A549 (cell line): ENCODE measurements around the gene PBRM1. TPM values are rescaled to one million over a fixed set of nuclear protein-coding genes. Genes with fewer than 3 reads are reported as not detected.
"Not testable (repeated sequence)": the region's sequence is repeated elsewhere in the genome, so short reads cannot be mapped to it uniquely, and the experiment has no call there.

ENCODE experiments used
- ATAC-seq, 2 experiments: fragments of 200-7000 bp in 1 of 2; fragments of >200 bp in 1 of 2; cut with Nextera tagmentation in 1 of 2; cut with Tn5 transposase in 1 of 2; 3 replicates each; pipeline versions ENCODE4 v1.8.0 to v1.9.1; 2018 to 2020; ENCODE audit warnings: mild to moderate bottlenecking in 1 of 2, moderate library complexity in 1 of 2
- CTCF ChIA-PET: fragments of 300-600 bp; sonication (Branson Sonifier 250); formaldehyde crosslinking; extraction: SDS; loops from one replicate; lab custom pipeline; 2021; ENCODE audit warnings: antibody characterized with exemption, inconsistent platforms; lab: Yijun Ruan, JAX
- POLR2A ChIA-PET: fragments of 350-600 bp; formaldehyde crosslinking; extraction: SDS; loops from one replicate; lab custom pipeline; 2021; ENCODE audit warnings: antibody characterized with exemption, inconsistent platforms; lab: Yijun Ruan, JAX
- DNase-seq, 2 experiments: peaks; one replicate each; pipeline versions ENCODE4 v3.0.0 to v3.0.0-alpha.2; 2011 to 2016; ENCODE audit warnings: low read depth in 1 of 2, low spot score in 1 of 2
- FAIRE-seq: peaks from 2 replicates; lab custom pipeline; 2011; peaks lifted over from hg19 to GRCh38; lab: Jason Lieb, UNC
- H3K27ac ChIP-seq, 2 experiments: fragments of >200 bp; sonication (Bioruptor Twin); formaldehyde crosslinking; 3 replicates each; pipeline ENCODE4 v1.5.1; 2016 to 2017
- H3K4me1 ChIP-seq: fragments of >200 bp; sonication (Bioruptor Twin); formaldehyde crosslinking; 3 replicates; pipeline ENCODE4 v1.6.1; 2016
- H3K4me2 ChIP-seq: fragments of >200 bp; sonication (Bioruptor Twin); formaldehyde crosslinking; 3 replicates; pipeline ENCODE4 v1.6.1; 2016
- H3K4me3 ChIP-seq: fragments of >200 bp; sonication (Bioruptor Twin); formaldehyde crosslinking; 3 replicates; pipeline ENCODE4 v1.5.1; 2016
- H3K9me3 ChIP-seq: fragments of >200 bp; sonication (Bioruptor Twin); formaldehyde crosslinking; 3 replicates; pipeline ENCODE4 v1.6.1; 2016
- CHD2 ChIP-seq: fragments of 150-350 bp; IDR thresholded peaks from 2 replicates; pipeline ENCODE4 v1.6.1; 2014; ENCODE audit warnings: low read length; ENCODE audit not compliant: partially characterized antibody
- EHMT2 ChIP-seq: fragments of 200-600 bp; sonication (generic); IDR thresholded peaks from 2 replicates; pipeline ENCODE4 v1.6.1; 2016; ENCODE audit warnings: antibody characterized with exemption, low read depth, mild to moderate bottlenecking, moderate library complexity
- GATA3 ChIP-seq: IDR thresholded peaks from 2 replicates; pipeline ENCODE4 v1.6.1; 2012; ENCODE audit warnings: borderline replicate concordance
- HMGXB4 ChIP-seq: fragments of 250-450 bp; sonication (Bioruptor Pico); IDR thresholded peaks from 2 replicates; pipeline ENCODE4 v1.5.0; 2021; ENCODE audit warnings: mild to moderate bottlenecking, moderate library complexity, borderline replicate concordance
- MAFK ChIP-seq: fragments of 450-650 bp; IDR thresholded peaks from 2 replicates; pipeline ENCODE4 v1.6.1; 2014; ENCODE audit not compliant: partially characterized antibody
- MAZ ChIP-seq: fragments of 150-350 bp; IDR thresholded peaks from 2 replicates; pipeline ENCODE4 v1.6.1; 2014; ENCODE audit warnings: antibody characterized with exemption, low read depth, low read length, borderline replicate concordance
- RARB ChIP-seq: fragments of 250-450 bp; sonication (Bioruptor Pico); IDR thresholded peaks from 2 replicates; pipeline ENCODE4 v1.8.0; 2021; ENCODE audit warnings: mild to moderate bottlenecking, moderate library complexity
- SMC3 ChIP-seq: fragments of >200 bp; sonication (Bioruptor Twin); formaldehyde crosslinking; IDR thresholded peaks from 3 replicates; pipeline ENCODE4 v1.6.1; 2018; ENCODE audit warnings: inconsistent platforms
- USF2 ChIP-seq: fragments of 450-650 bp; IDR thresholded peaks from 2 replicates; pipeline ENCODE4 v1.6.1; 2014; ENCODE audit warnings: antibody characterized with exemption
- ZSCAN20 ChIP-seq: fragments of 250-450 bp; sonication (Bioruptor Pico); IDR thresholded peaks from 2 replicates; pipeline ENCODE4 v1.8.0; 2022; ENCODE audit warnings: mild to moderate bottlenecking, moderate library complexity
- WGBS: methylation state at CpG from one replicate; pipeline ENCODE4 v1.1.6; 2017; ENCODE audit errors: missing lambda C conversion rate; 5-methylcytosine and 5-hydroxymethylcytosine counted together
- polyA plus RNA-seq, 4 experiments: library from polyadenylated mRNA; depleted of rRNA in 3 of 4; stranded (reverse); fragments of >200 nt; fragmentation: RNase III in 1 of 4; extraction: RNeasy Plus Mini Kit Qiagen cat#74134 plus additional on column Dnase treatment in 1 of 4; gene quantifications; 2 replicates in 3 of 4; 3 replicates in 1 of 4; pipeline ENCODE4 v1.2.3, GENCODE V29; 2011 to 2017
- TF ChIP-seq, protein P1 (sequence below): fragments of 250-450 bp; sonication (Bioruptor Pico); IDR thresholded peaks from 2 replicates; pipeline ENCODE4 v1.5.0; 2020; ENCODE audit warnings: low read depth, mild to moderate bottlenecking, moderate library complexity
- TF ChIP-seq, protein P2 (sequence below): fragments of 150-350 bp; IDR thresholded peaks from 2 replicates; pipeline ENCODE4 v1.6.1; 2014; ENCODE audit warnings: low read depth, mild to moderate bottlenecking, low read length
- TF ChIP-seq, protein P3 (sequence below): IDR thresholded peaks from 2 replicates; pipeline ENCODE4 v1.6.1; 2012

Gene PBRM1
- polyA plus RNA-seq, 2 of the 4 experiments (the other 2 are of a cell fraction): 15.0 to 21.6 TPM

GRCh38 chr3:52679199-52679538 is 6.5 kb downstream of the PBRM1 start:
- TF ChIP-seq HMGXB4 (CRISPR knock-in tag) (no peak), RARB (CRISPR knock-in tag) (no peak), ZSCAN20 (no peak)
- TF ChIP-seq, protein P1, sequence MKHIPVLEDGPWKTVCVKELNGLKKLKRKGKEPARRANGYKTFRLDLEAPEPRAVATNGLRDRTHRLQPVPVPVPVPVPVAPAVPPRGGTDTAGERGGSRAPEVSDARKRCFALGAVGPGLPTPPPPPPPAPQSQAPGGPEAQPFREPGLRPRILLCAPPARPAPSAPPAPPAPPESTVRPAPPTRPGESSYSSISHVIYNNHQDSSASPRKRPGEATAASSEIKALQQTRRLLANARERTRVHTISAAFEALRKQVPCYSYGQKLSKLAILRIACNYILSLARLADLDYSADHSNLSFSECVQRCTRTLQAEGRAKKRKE (CRISPR knock-in tag): no peak
- TF ChIP-seq, protein P2, sequence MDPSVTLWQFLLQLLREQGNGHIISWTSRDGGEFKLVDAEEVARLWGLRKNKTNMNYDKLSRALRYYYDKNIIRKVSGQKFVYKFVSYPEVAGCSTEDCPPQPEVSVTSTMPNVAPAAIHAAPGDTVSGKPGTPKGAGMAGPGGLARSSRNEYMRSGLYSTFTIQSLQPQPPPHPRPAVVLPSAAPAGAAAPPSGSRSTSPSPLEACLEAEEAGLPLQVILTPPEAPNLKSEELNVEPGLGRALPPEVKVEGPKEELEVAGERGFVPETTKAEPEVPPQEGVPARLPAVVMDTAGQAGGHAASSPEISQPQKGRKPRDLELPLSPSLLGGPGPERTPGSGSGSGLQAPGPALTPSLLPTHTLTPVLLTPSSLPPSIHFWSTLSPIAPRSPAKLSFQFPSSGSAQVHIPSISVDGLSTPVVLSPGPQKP: no peak
- ChIA-PET CTCF (interaction anchor here (1.3 kb wide), 1 partner anchor 207 kb away, joined by 4 read pairs; no protein-coding TSS in a partner anchor), POLR2A (interaction anchor here (0.7 kb wide), 1 partner anchor 9 kb away, joined by 3 read pairs; no protein-coding TSS in a partner anchor)
- Histone ChIP-seq H3K4me2 (no peak overlapping the region), H3K4me3 (no peak overlapping the region), H3K27ac (peak overlapping the region; percentile 18 to 33; a peak in 2 of 6 replicates), H3K9me3 (no peaks in the 10 kb centered on the region), H3K4me1 (peaks cover 27% of the 10 kb centered on the region; the same call in 2 of the 3 replicates)
- 91% methylated on average over 3 of the region's 3 CpGs for WGBS
- DNase-seq (no peak), ATAC-seq (no peak), FAIRE-seq (no peak)

DNA sequence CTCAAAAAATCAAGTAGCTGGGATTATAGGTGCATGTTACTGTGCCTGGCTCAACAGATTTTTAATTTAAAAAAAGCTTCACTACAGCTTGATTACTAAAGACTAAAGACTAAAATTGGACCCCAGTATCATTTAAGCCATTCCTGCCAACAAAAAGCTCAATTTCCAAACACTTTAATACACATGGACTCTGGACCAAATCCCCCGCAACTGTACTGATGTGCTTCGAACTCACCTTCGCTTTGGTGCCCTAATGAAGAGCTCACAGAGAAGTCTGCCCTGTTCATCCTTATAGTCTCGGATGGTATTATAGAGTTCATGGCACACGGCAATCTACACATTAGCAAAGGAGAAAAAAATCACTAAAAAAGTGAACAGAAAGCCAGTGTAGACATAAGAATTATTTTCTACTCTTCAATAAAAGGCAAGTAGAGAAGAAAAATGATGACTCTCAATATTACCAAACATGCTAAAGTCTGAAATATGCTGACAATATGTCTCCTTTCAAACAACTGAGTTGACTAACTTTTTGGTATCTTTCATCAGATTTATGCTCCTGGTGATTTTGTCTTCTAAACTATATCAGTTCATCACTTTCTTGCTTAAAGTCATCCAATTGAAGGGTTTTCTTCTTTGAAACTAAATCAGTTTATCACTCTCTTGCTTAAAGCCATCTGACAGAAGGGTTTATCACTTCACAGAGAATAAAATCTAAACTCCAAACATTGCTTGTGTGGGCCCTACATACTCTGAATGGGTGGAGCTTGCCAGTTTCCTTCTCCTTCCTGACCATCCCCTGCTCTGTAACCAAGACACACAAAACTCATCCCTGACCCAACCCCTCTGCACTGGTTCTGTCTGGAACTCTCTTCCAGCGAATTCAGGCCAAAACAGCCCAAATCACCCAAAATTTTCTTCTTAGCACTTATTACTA is 7.2 kb downstream of the PBRM1 start:
- no peak for FAIRE-seq
- WGBS: 95% methylated on average over 6 of the region's 6 CpGs
- ATAC-seq: no peak
- H3K4me3 ChIP-seq: no peak overlapping the region
- no peak overlapping the region for H3K4me2 ChIP-seq
- CTCF ChIA-PET: interaction anchor here (1.3 to 1.6 kb wide), 2 partner anchors 206 to 207 kb away, joined by 4 to 5 read pairs; no protein-coding TSS in a partner anchor
- no peak for DNase-seq
- peaks cover 21% of the 10 kb centered on the region; the same call in 2 of the 3 replicates for H3K4me1 ChIP-seq
- POLR2A ChIA-PET: no interaction called here
- peak overlapping the region in 1 of 2 experiments; percentile 18; a peak in 2 of 6 replicates for H3K27ac ChIP-seq
- no peaks in the 10 kb centered on the region for H3K9me3 ChIP-seq
- TF ChIP-seq EHMT2: no peak
- TF ChIP-seq MAFK: no peak
- no peak for TF ChIP-seq MAZ
- no peak for TF ChIP-seq SMC3
- no peak for TF ChIP-seq CHD2
- no peak for TF ChIP-seq USF2
- TF ChIP-seq GATA3: no peak
- TF ChIP-seq, protein P3, sequence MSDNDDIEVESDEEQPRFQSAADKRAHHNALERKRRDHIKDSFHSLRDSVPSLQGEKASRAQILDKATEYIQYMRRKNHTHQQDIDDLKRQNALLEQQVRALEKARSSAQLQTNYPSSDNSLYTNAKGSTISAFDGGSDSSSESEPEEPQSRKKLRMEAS: no peak

GRCh38 chr3:52676201-52676600 is 9.5 kb downstream of the PBRM1 start:
- FAIRE-seq, DNase-seq, H3K27ac ChIP-seq, H3K4me3 ChIP-seq, H3K9me3 ChIP-seq, H3K4me2 ChIP-seq, CTCF ChIA-PET, ATAC-seq: not testable (repeated sequence)
- WGBS: 59% methylated on average over 3 of the region's 3 CpGs
- H3K4me1 ChIP-seq: peaks cover 19% of the 10 kb centered on the region
- POLR2A ChIA-PET: interaction anchor here (0.9 kb wide), 1 partner anchor 11 kb away, joined by 3 read pairs; no protein-coding TSS in a partner anchor
